ENCODE measurements around the gene MYO9B.
"Not testable (repeated sequence)": the region's sequence is repeated elsewhere in the genome, so short reads cannot be mapped to it uniquely, and the experiment has no call there.

MYO9B gene

GRCh38 chr19:17136617-17137016 is 61.0 kb downstream of the MYO9B start:
- Histone ChIP-seq H3K4me3 (replicated peaks; ENCODE audit: low read depth, low read length) (no peak overlapping the region), H3K36me3 (ENCODE audit: control insufficient read depth, insufficient read depth, low read length) (peaks cover 9% of the 10 kb centered on the region), H3K27me3 (replicated peaks; ENCODE audit: control insufficient read depth, insufficient read depth, low read length) (no peaks in the 10 kb centered on the region)
- no peak for TF ChIP-seq CTCF (IDR thresholded peaks at IDR 0.05; ENCODE audit: insufficient read depth, low read length, poor library complexity, severe bottlenecking)
- DNase-seq (ENCODE audit: extremely low read depth, insufficient read length): no peak

- TF ChIP-seq CTCF (IDR thresholded peaks at IDR 0.05; ENCODE audit: insufficient read depth, low read length, poor library complexity, severe bottlenecking): no peak
- no peaks in the 10 kb centered on the region for H3K27me3 ChIP-seq (replicated peaks; ENCODE audit: control insufficient read depth, insufficient read depth, low read length)
- no peak for DNase-seq (ENCODE audit: extremely low read depth, insufficient read length)
- no peak overlapping the region for H3K4me3 ChIP-seq (replicated peaks; ENCODE audit: low read depth, low read length)
- H3K36me3 ChIP-seq (ENCODE audit: control insufficient read depth, insufficient read depth, low read length): peaks cover 11% of the 10 kb centered on the region
These were observed 61.8 kb downstream of the MYO9B start for GRCh38 chr19:17137417-17137816.

- H3K36me3 ChIP-seq (ENCODE audit: control insufficient read depth, insufficient read depth, low read length): peaks cover 12% of the 10 kb centered on the region
- not testable (repeated sequence) for H3K27me3 ChIP-seq (replicated peaks; ENCODE audit: control insufficient read depth, insufficient read depth, low read length); H3K4me3 ChIP-seq (replicated peaks; ENCODE audit: low read depth, low read length)
- peak; percentile 73 for DNase-seq (ENCODE audit: extremely low read depth, insufficient read length)
These were observed 62.7 kb downstream of the MYO9B start for GRCh38 chr19:17138052-17138846.

- no peak for TF ChIP-seq CTCF (IDR thresholded peaks at IDR 0.05; ENCODE audit: insufficient read depth, low read length, poor library complexity, severe bottlenecking)
- peaks cover 14% of the 10 kb centered on the region for H3K36me3 ChIP-seq (ENCODE audit: control insufficient read depth, insufficient read depth, low read length)
- DNase-seq (ENCODE audit: extremely low read depth, insufficient read length): no peak
These were observed 63.5 kb downstream of the MYO9B start for GRCh38 chr19:17138937-17139598.

GRCh38 chr19:17144771-17145170 is 69.2 kb downstream of the MYO9B start:
- not testable (repeated sequence) for H3K27me3 ChIP-seq (replicated peaks; ENCODE audit: control insufficient read depth, insufficient read depth, low read length); DNase-seq (ENCODE audit: extremely low read depth, insufficient read length); H3K4me3 ChIP-seq (replicated peaks; ENCODE audit: low read depth, low read length)
- H3K36me3 ChIP-seq (ENCODE audit: control insufficient read depth, insufficient read depth, low read length): peaks cover 32% of the 10 kb centered on the region

More at GRCh38 chr19:17138937-17139598, 63.5 kb downstream of the MYO9B start:
- Histone ChIP-seq H3K4me3 (replicated peaks; ENCODE audit: low read depth, low read length) (no peak overlapping the region), H3K27me3 (replicated peaks; ENCODE audit: control insufficient read depth, insufficient read depth, low read length) (no peaks in the 10 kb centered on the region)

GRCh38 chr19:17145546-17146497 is 70.2 kb downstream of the MYO9B start:
- TF ChIP-seq CTCF (IDR thresholded peaks at IDR 0.05; ENCODE audit: insufficient read depth, low read length, poor library complexity, severe bottlenecking): no peak
- Histone ChIP-seq H3K4me3 (replicated peaks; ENCODE audit: low read depth, low read length) (no peak overlapping the region), H3K27me3 (replicated peaks; ENCODE audit: control insufficient read depth, insufficient read depth, low read length) (no peaks in the 10 kb centered on the region), H3K36me3 (ENCODE audit: control insufficient read depth, insufficient read depth, low read length) (peaks cover 34% of the 10 kb centered on the region)
- DNase-seq (ENCODE audit: extremely low read depth, insufficient read length): no peak
